ENCODE data around the gene ADAMTSL3. TPM values are rescaled to one million over a fixed set of nuclear protein-coding genes. Genes with fewer than 3 reads are reported as not detected.

Gene ADAMTSL3
- total and polyA plus RNA-seq, 3 donors from 2014 or later: 8.6 to 16.4 (median 9.4) TPM

- Histone ChIP-seq H3K4me3 (no peak overlapping the region), H3K27ac (no peak overlapping the region), H3K9me3 (no peaks in the 10 kb centered on the region), H3K36me3 (ENCODE audit: low read depth, missing control alignments) (no peaks in the 10 kb centered on the region), H3K4me1 (no peaks in the 10 kb centered on the region), H3K27me3 (no peaks in the 10 kb centered on the region)
- intact Hi-C loops (cut with DNase I; ENCODE audit: low total_unique reads): no loop called here
- WGBS, 2 donors: 79% methylated on average over 4 of the region's 4 CpGs
- no peak for TF ChIP-seq CTCF (IDR thresholded peaks at IDR 0.05)
- TF ChIP-seq POLR2A (IDR thresholded peaks at IDR 0.05): no peak
- DNase-seq: no peak
Measured at GRCh38 chr15:83854321-83854720, 200.4 kb downstream of the ADAMTSL3 start.

DNA sequence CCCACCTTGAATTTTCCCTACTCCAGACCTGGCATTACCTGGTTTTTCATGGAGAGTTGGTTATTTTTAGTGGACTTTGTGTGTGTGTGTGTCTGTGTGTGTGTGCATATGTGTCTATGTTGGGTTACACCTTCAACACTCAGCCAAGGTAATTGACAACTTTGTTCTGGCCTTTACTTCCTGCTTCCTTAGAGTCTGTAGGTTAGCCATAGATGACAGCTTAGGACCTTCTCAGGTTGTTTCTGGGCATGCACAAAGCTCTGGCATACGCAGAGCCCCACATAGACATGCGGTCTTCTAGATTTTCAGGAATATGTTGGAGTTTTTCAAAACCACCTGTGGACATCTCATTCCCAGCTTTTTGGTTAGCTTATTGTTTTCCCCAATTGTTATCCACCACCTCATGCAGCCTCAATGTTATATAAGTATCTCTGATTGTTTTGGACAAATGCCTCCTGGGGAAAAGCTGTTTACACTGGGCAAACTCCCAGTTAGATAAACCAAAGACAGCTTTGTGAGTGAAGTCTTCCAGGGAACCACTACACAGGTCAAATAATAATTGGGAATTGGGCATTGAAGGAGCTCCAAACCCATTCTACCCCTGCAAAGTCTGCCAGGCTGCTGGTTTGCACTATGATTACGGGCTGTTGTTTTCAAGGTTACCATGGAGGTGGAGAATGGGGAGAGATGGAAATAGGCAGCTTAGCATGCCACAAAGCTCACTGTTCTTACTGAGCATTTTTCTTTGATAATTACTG is 201.2 kb downstream of the ADAMTSL3 start:
- Histone ChIP-seq H3K9me3 (no peaks in the 10 kb centered on the region), H3K4me3 (no peak overlapping the region), H3K27ac (no peak overlapping the region), H3K27me3 (no peaks in the 10 kb centered on the region), H3K36me3 (ENCODE audit: low read depth, missing control alignments) (no peaks in the 10 kb centered on the region), H3K4me1 (no peaks in the 10 kb centered on the region)
- 68 to 70% methylated on average over 3 of the region's 3 CpGs for WGBS, 2 donors
- intact Hi-C loops (cut with DNase I; ENCODE audit: low total_unique reads): no loop called here
- no peak for DNase-seq
- TF ChIP-seq CTCF (IDR thresholded peaks at IDR 0.05) (no peak), POLR2A (IDR thresholded peaks at IDR 0.05) (no peak)

GRCh38 chr15:83855956-83856355 is 202.0 kb downstream of the ADAMTSL3 start:
- Histone ChIP-seq H3K27me3 (no peaks in the 10 kb centered on the region), H3K4me3 (no peak overlapping the region), H3K27ac (no peak overlapping the region), H3K4me1 (no peaks in the 10 kb centered on the region), H3K9me3 (no peaks in the 10 kb centered on the region), H3K36me3 (ENCODE audit: low read depth, missing control alignments) (no peaks in the 10 kb centered on the region)
- WGBS, 2 donors: 57 to 59% methylated on average over 1 of the region's 1 CpG
- intact Hi-C loops (cut with DNase I; ENCODE audit: low total_unique reads): no loop called here
- no peak for DNase-seq
- TF ChIP-seq POLR2A (IDR thresholded peaks at IDR 0.05) (no peak), CTCF (IDR thresholded peaks at IDR 0.05) (no peak)

GRCh38 chr15:83858820-83859505 is 205.0 kb downstream of the ADAMTSL3 start:
- no peaks in the 10 kb centered on the region for H3K9me3 ChIP-seq
- no peak for DNase-seq
- no peaks in the 10 kb centered on the region for H3K4me1 ChIP-seq
- no peak for TF ChIP-seq POLR2A (IDR thresholded peaks at IDR 0.05)
- 85 to 90% methylated on average over 5 of the region's 5 CpGs for WGBS, 2 donors
- H3K27ac ChIP-seq: no peak overlapping the region
- intact Hi-C loops (cut with DNase I; ENCODE audit: low total_unique reads): no loop called here
- H3K4me3 ChIP-seq: no peak overlapping the region
- H3K36me3 ChIP-seq (ENCODE audit: low read depth, missing control alignments): no peaks in the 10 kb centered on the region
- H3K27me3 ChIP-seq: no peaks in the 10 kb centered on the region

GRCh38 chr15:83866692-83867091 is 212.8 kb downstream of the ADAMTSL3 start:
- no peaks in the 10 kb centered on the region for H3K4me1 ChIP-seq
- TF ChIP-seq CTCF (IDR thresholded peaks at IDR 0.05): no peak
- TF ChIP-seq POLR2A (IDR thresholded peaks at IDR 0.05): no peak
- 45 to 64% methylated on average over 1 of the region's 1 CpG for whole genome bisulfite sequencing, 2 donors
- no peak for DNase-seq
- intact Hi-C loops (cut with DNase I; ENCODE audit: low total_unique reads): no loop called here
- H3K4me3 ChIP-seq: no peak overlapping the region
- H3K9me3 ChIP-seq: no peaks in the 10 kb centered on the region
- no peaks in the 10 kb centered on the region for H3K36me3 ChIP-seq (ENCODE audit: low read depth, missing control alignments)
- H3K27me3 ChIP-seq: no peaks in the 10 kb centered on the region
- H3K27ac ChIP-seq: no peak overlapping the region
